ENCODE measurements around the gene ALDH2.

- TF ChIP-seq POLR2A (IDR thresholded peaks at IDR 0.05) (no peak), POLR2AphosphoS5 (IDR thresholded peaks at IDR 0.05) (no peak), CTCF (IDR thresholded peaks at IDR 0.05) (no peak)
Measured at GRCh38 chr12:111759271-111759670, 7.5 kb upstream of the ALDH2 start.
